Diencephalon (tissue), 1 donor: Measurements from ENCODE around the gene IREB2. TPM values are rescaled to one million over a fixed set of nuclear protein-coding genes. Genes with fewer than 3 reads are reported as not detected.

Experiments
- total RNA-seq: library from RNA; depleted of rRNA; stranded (reverse); fragments of >200 nt; gene quantifications from one replicate; pipeline ENCODE4 v1.2.3, GENCODE V29; 2014

IREB2 gene
- total RNA-seq = 73.6 TPM

GRCh38 chr15:78437762-78438618 is at the start of gene IREB2:
Gene IREB2 (plus strand): TSS chr15:78438216. CDS start chr15:78438338, 122 bp downstream.

GRCh38 chr15:78506971-78507830 is 69.2 kb downstream of the IREB2 start, which contains the start of gene HYKK:
Gene HYKK (plus strand): TSS chr15:78507577. CDS start chr15:78513089, 5,512 bp downstream.

GRCh38 chr15:78540141-78540870 is 102.3 kb downstream of the IREB2 start, which contains the start of gene PSMA4:
Gene PSMA4 (plus strand): TSS chr15:78540444. CDS start chr15:78541928, 1,484 bp downstream.

Other genes with a start within 250 kb of the IREB2 start
- 9.9 TPM for gene ACSBG1, start 203.7 kb upstream of the IREB2 start, total RNA-seq
- 42.7 TPM for gene DNAJA4, start 173.7 kb upstream of the IREB2 start, total RNA-seq
- 61.1 TPM for gene SKIC8, start 138.6 kb upstream of the IREB2 start, total RNA-seq
- gene CRABP1, start 97.9 kb upstream of the IREB2 start, total RNA-seq = 37.6 TPM
- 0.92 TPM for gene HYKK, start 69.4 kb downstream of the IREB2 start, total RNA-seq
- gene PSMA4, start 102.2 kb downstream of the IREB2 start, total RNA-seq = 133 TPM
- gene CHRNA5, start 127.3 kb downstream of the IREB2 start, total RNA-seq = 7.6 TPM
- gene CHRNA3, start 182.8 kb downstream of the IREB2 start, total RNA-seq = 4.8 TPM
- gene CHRNB4, start 203.0 kb downstream of the IREB2 start, total RNA-seq = 1.8 TPM